Endodermal cell (in vitro differentiated cells): Measurements from ENCODE around the gene FAIM2. TPM values are rescaled to one million over a fixed set of nuclear protein-coding genes. Genes with fewer than 3 reads are reported as not detected.
A peak's percentile ranks its signal among the peaks of the same experiment; 100 is the strongest.

Experiments
- DNase-seq: peaks from one replicate; pipeline ENCODE4 v3.0.0-alpha.2; 2017
- H3K27ac ChIP-seq: 2 replicates; pipeline ENCODE4 v1.5.1; 2013; ENCODE audit warnings: mild to moderate bottlenecking, low read depth, low read length, moderate library complexity
- H3K27me3 ChIP-seq: 2 replicates; pipeline ENCODE4 v1.6.1; 2013; ENCODE audit warnings: mild to moderate bottlenecking, low read length, moderate library complexity; ENCODE audit not compliant: insufficient read depth, control insufficient read depth, poor library complexity, severe bottlenecking
- H3K36me3 ChIP-seq: 2 replicates; pipeline ENCODE4 v1.7.0; 2013; ENCODE audit warnings: mild to moderate bottlenecking, low read length, moderate library complexity; ENCODE audit not compliant: control insufficient read depth, insufficient read depth
- H3K4me1 ChIP-seq: one replicate; pipeline ENCODE4 v1.7.0; 2013; ENCODE audit warnings: low read length; ENCODE audit not compliant: control insufficient read depth, insufficient read depth
- H3K4me3 ChIP-seq: 2 replicates; pipeline ENCODE4 v1.5.1; 2013; ENCODE audit warnings: mild to moderate bottlenecking, low read length, moderate library complexity
- H3K9ac ChIP-seq: 2 replicates; pipeline ENCODE4 v1.6.1; 2013; ENCODE audit warnings: mild to moderate bottlenecking, low read length, moderate library complexity; ENCODE audit not compliant: poor library complexity, severe bottlenecking; ENCODE audit errors: extremely low read depth
- H3K9me3 ChIP-seq: 2 replicates; pipeline ENCODE4 v1.6.1; 2013; ENCODE audit warnings: mild to moderate bottlenecking, low read length, moderate library complexity; ENCODE audit not compliant: control insufficient read depth
- H3K27ac Mint-ChIP-seq: 2 replicates; pipeline ENCODE4 v1.8.0; 2020; ENCODE audit warnings: mixed read lengths
- H3K27me3 Mint-ChIP-seq: 2 replicates; pipeline ENCODE4 v1.8.0; 2021; ENCODE audit warnings: mild to moderate bottlenecking, mixed read lengths; ENCODE audit not compliant: insufficient read depth
- H3K36me3 Mint-ChIP-seq: 2 replicates; pipeline ENCODE4 v1.8.0; 2020; ENCODE audit warnings: low read depth, mixed read lengths
- H3K4me1 Mint-ChIP-seq: 2 replicates; pipeline ENCODE4 v1.8.0; 2020; ENCODE audit warnings: mixed read lengths
- H3K4me3 Mint-ChIP-seq: 2 replicates; pipeline ENCODE4 v1.8.0; 2020; ENCODE audit warnings: mild to moderate bottlenecking, moderate library complexity, mixed read lengths
- H3K9me3 Mint-ChIP-seq: 2 replicates; pipeline ENCODE4 v1.8.0; 2020; ENCODE audit warnings: mild to moderate bottlenecking, mixed read lengths
- WGBS, 2 experiments: methylation state at CpG; one replicate each; pipeline versions ENCODE4 v1.1.5 to v1.1.7; 2013; ENCODE audit warnings: missing lambda C conversion rate in 2 of 2, mixed read lengths in 1 of 2; ENCODE audit not compliant: insufficient coverage in 1 of 2, insufficient read length in 1 of 2; 5-methylcytosine and 5-hydroxymethylcytosine counted together
- total RNA-seq, 2 donors: library from RNA; stranded (reverse); fragmentation: NEBNext Ultra II Directional in 1 of 2; extraction: Animal tissue kit (Norgen Biotek cat#: 25700) in 1 of 2; gene quantifications; 2 replicates in 1 of 2; 3 replicates in 1 of 2; pipeline ENCODE4 v1.2.1, GENCODE V29; 2021
- TF ChIP-seq, protein P1 (sequence below): fragments of 200-600 bp; sonication (generic); conservative IDR thresholded peaks from 2 replicates; pipeline ENCODE4 v1.5.0; 2021; ENCODE audit warnings: antibody characterized with exemption, mild to moderate bottlenecking

FAIM2 gene
- total RNA-seq, 2 donors from 2014 or later: not detected

DNA sequence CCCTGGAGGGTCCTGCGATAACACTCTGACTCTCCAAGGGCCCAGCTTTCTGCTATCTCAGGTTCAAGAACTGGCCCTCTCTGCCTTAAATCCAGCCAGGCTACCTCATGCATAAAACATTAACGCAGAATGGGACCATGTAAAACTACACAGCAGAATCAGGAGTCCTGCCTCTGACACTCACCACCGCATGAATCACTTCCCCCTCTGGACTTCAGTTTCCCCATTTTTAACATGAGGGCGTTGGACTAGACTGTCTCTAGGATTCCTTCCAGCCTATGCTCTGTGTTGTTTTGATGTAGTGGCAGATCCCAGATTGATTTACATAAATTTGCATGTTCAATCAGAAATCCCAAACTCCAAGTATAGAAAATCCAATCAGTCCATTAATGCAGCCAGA is 78.8 kb downstream of the FAIM2 start:
- H3K4me3 Mint-ChIP-seq: no peak overlapping the region
- no peak for DNase-seq
- H3K4me1 Mint-ChIP-seq: peaks cover 29% of the 10 kb centered on the region
- no peak overlapping the region for H3K9ac ChIP-seq
- no peak overlapping the region for H3K4me3 ChIP-seq
- H3K27me3 Mint-ChIP-seq: no peaks in the 10 kb centered on the region
- H3K27ac ChIP-seq: no peak overlapping the region
- H3K27me3 ChIP-seq: no peaks in the 10 kb centered on the region
- peaks cover 19% of the 10 kb centered on the region for H3K4me1 ChIP-seq
- H3K36me3 ChIP-seq: peaks cover 9% of the 10 kb centered on the region
- 89 to 97% methylated on average over 3 to 4 of the region's 4 CpGs for WGBS, 2 experiments
- peak overlapping the region; percentile 37 for H3K27ac Mint-ChIP-seq
- no peaks in the 10 kb centered on the region for H3K9me3 Mint-ChIP-seq
- H3K36me3 Mint-ChIP-seq: peaks cover 11% of the 10 kb centered on the region
- H3K9me3 ChIP-seq: no peaks in the 10 kb centered on the region
- TF ChIP-seq, protein P1, sequence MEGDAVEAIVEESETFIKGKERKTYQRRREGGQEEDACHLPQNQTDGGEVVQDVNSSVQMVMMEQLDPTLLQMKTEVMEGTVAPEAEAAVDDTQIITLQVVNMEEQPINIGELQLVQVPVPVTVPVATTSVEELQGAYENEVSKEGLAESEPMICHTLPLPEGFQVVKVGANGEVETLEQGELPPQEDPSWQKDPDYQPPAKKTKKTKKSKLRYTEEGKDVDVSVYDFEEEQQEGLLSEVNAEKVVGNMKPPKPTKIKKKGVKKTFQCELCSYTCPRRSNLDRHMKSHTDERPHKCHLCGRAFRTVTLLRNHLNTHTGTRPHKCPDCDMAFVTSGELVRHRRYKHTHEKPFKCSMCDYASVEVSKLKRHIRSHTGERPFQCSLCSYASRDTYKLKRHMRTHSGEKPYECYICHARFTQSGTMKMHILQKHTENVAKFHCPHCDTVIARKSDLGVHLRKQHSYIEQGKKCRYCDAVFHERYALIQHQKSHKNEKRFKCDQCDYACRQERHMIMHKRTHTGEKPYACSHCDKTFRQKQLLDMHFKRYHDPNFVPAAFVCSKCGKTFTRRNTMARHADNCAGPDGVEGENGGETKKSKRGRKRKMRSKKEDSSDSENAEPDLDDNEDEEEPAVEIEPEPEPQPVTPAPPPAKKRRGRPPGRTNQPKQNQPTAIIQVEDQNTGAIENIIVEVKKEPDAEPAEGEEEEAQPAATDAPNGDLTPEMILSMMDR: no peak

DNA sequence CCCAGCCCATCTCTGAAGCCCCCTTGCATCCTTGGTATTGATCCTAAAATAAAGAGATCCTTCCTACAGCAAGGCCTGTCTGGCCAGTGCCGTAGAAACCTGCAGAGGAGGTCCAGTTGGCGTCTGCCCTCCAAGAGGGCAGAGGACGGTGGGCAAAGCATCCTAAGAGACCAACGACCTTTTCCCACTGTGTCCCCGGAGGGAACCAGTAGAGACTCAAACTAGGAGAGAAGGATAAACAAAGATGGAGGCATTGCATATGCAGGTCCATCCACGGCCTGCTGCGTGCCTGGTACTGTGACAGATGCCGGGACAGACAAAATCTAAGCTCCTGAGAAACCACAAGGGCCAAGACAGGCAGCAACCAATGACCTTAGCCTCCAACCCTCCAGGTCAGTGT is 79.3 kb downstream of the FAIM2 start:
- Mint-ChIP-seq H3K27ac (no peak overlapping the region), H3K9me3 (no peaks in the 10 kb centered on the region), H3K4me3 (no peak overlapping the region), H3K27me3 (no peaks in the 10 kb centered on the region), H3K4me1 (peaks cover 28% of the 10 kb centered on the region), H3K36me3 (peaks cover 11% of the 10 kb centered on the region)
- DNase-seq: no peak
- H3K9ac ChIP-seq: no peak overlapping the region
- H3K27me3 ChIP-seq: no peaks in the 10 kb centered on the region
- 89 to 93% methylated on average over 8 of the region's 8 CpGs for WGBS, 2 experiments
- H3K9me3 ChIP-seq: no peaks in the 10 kb centered on the region
- peaks cover 9% of the 10 kb centered on the region for H3K36me3 ChIP-seq
- H3K4me3 ChIP-seq: no peak overlapping the region
- peaks cover 19% of the 10 kb centered on the region for H3K4me1 ChIP-seq
- TF ChIP-seq, protein P1: no peak
- no peak overlapping the region for H3K27ac ChIP-seq

DNA sequence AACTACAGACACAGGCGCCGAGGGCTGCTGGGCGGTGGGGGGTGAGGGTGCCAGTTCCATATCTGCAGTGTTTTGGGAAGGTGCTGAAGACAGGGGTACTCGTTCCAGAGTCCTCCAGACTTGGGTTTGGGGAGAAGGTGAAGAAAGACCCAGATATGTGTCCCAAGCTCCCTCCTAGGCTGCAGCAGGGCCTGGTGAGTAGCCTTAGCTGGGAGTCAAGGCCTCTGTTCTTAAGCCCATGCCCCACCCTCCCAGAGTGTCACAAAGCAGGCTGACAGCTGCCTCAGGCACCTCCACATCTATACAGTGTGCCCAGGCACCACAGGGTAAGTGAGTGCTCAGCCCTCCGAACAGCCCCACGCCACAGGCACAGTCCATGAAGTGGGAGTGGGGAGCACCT is 79.7 kb downstream of the FAIM2 start:
- TF ChIP-seq, protein P1: no peak
- H3K36me3 Mint-ChIP-seq: peaks cover 12% of the 10 kb centered on the region
- no peak overlapping the region for H3K4me3 Mint-ChIP-seq
- peaks cover 19% of the 10 kb centered on the region for H3K4me1 ChIP-seq
- no peaks in the 10 kb centered on the region for H3K27me3 ChIP-seq
- no peak for DNase-seq
- H3K36me3 ChIP-seq: peaks cover 9% of the 10 kb centered on the region
- no peak overlapping the region for H3K27ac ChIP-seq
- no peaks in the 10 kb centered on the region for H3K27me3 Mint-ChIP-seq
- H3K4me3 ChIP-seq: no peak overlapping the region
- H3K4me1 Mint-ChIP-seq: peaks cover 23% of the 10 kb centered on the region
- 83 to 95% methylated on average over 2 to 6 of the region's 6 CpGs for WGBS, 2 experiments
- no peaks in the 10 kb centered on the region for H3K9me3 ChIP-seq
- no peak overlapping the region for H3K27ac Mint-ChIP-seq
- no peak overlapping the region for H3K9ac ChIP-seq
- no peaks in the 10 kb centered on the region for H3K9me3 Mint-ChIP-seq
